ENCODE results near the gene HIVEP3.

- no peak for TF ChIP-seq POLR2A (IDR thresholded peaks at IDR 0.05)
- TF ChIP-seq CTCF (IDR thresholded peaks at IDR 0.05): no peak
- TF ChIP-seq EP300 (IDR thresholded peaks at IDR 0.05): no peak
- no peak for TF ChIP-seq POLR2AphosphoS5 (IDR thresholded peaks at IDR 0.05)
Measured at GRCh38 chr1:41847733-41848132, 71.0 kb downstream of the HIVEP3 start.
